HL-60/S4 treated with phorbol 12-myristate 13-acetate at 8.2 ng/mL for 4 days and 3 days (cell line): Measurements from ENCODE around the gene ELMO3.

ENCODE experiments used
- in situ Hi-C: fragments of 300-500 bp; cut with MboI; formaldehyde crosslinking; loops from 2 replicates; pipeline ENCODE4 v1.15.0; 2022; ENCODE audit warnings: low sequenced_read_pairs

ELMO3 gene

GRCh38 chr16:67199011-67199807 lies at the start of gene ELMO3:
ELMO3 (plus strand) TSS chr16:67199131; CDS start chr16:67199327, 196 bp downstream.
- in situ Hi-C loops, result no loop called here

- in situ Hi-C loops, result loop anchor here (10.0 kb wide), 1 partner anchor 165 kb away; the partner anchor contains the start of gene CES4A
These were observed 49.5 kb upstream of the ELMO3 start for GRCh38 chr16:67149276-67150046.

GRCh38 chr16:67150047-67150832 lies 48.7 kb upstream of the ELMO3 start:
- in situ Hi-C loops, result loop anchor here (10.0 kb wide), 1 partner anchor 165 kb away; the partner anchor contains the start of gene CES4A

GRCh38 chr16:67150833-67151396 lies 48.0 kb upstream of the ELMO3 start, which contains the start of gene B3GNT9:
B3GNT9 (minus strand) TSS chr16:67150998; CDS start chr16:67150485, 513 bp downstream.
- in situ Hi-C loops, result loop anchor here (10.0 kb wide), 1 partner anchor 166 kb away; the partner anchor contains the start of gene CES4A

- in situ Hi-C loops, result loop anchor here (10.0 kb wide), 1 partner anchor 167 kb away; the partner anchor contains the start of gene CES4A
These were observed 47.4 kb upstream of the ELMO3 start for GRCh38 chr16:67151431-67152097.

GRCh38 chr16:67154578-67155294 lies 44.2 kb upstream of the ELMO3 start:
- in situ Hi-C loops, result loop anchor here (10.0 kb wide), 1 partner anchor 170 kb away; the partner anchor contains the start of gene CES4A

- in situ Hi-C loops, result loop anchor here (10.0 kb wide), 1 partner anchor 171 kb away; the partner anchor contains the start of gene CES4A
These were observed 43.4 kb upstream of the ELMO3 start for GRCh38 chr16:67155295-67156142.

GRCh38 chr16:67156143-67156844 lies 42.6 kb upstream of the ELMO3 start:
- in situ Hi-C loops, result loop anchor here (10.0 kb wide), 1 partner anchor 171 kb away; the partner anchor contains the start of gene CES4A

- in situ Hi-C loops, result loop anchor here (10.0 kb wide), 1 partner anchor 172 kb away; the partner anchor contains the start of gene CES4A
These were observed 41.7 kb upstream of the ELMO3 start for GRCh38 chr16:67157106-67157748.

GRCh38 chr16:67157892-67158635 lies 40.9 kb upstream of the ELMO3 start:
- in situ Hi-C loops, result loop anchor here (10.0 kb wide), 1 partner anchor 173 kb away; the partner anchor contains the start of gene CES4A

GRCh38 chr16:67158637-67159600 lies 40.0 kb upstream of the ELMO3 start:
- in situ Hi-C loops, result loop anchor here (10.0 kb wide), 1 partner anchor 174 kb away; the partner anchor contains the start of gene CES4A

GRCh38 chr16:67161595-67162058 lies 37.3 kb upstream of the ELMO3 start:
- in situ Hi-C loops, result no loop called here

GRCh38 chr16:67162506-67163163 lies 36.3 kb upstream of the ELMO3 start:
- in situ Hi-C loops, result no loop called here
